ENCODE data around the gene PNKD.

PNKD gene

GRCh38 chr2:218320704-218321336 is 50.5 kb downstream of the PNKD start:
- DNase-seq, result peak; percentile 51

GRCh38 chr2:218322768-218323525 is 52.6 kb downstream of the PNKD start:
- peak; percentile 62 for DNase-seq

GRCh38 chr2:218323526-218324472 is 53.5 kb downstream of the PNKD start:
- no peak for DNase-seq

GRCh38 chr2:218325566-218326160 is 55.3 kb downstream of the PNKD start:
- DNase-seq, result no peak

GRCh38 chr2:218326315-218326714 is 56.0 kb downstream of the PNKD start:
- DNase-seq, result no peak

- DNase-seq, result peak; percentile 58
These were observed 57.3 kb downstream of the PNKD start for GRCh38 chr2:218327451-218328210.

GRCh38 chr2:218328294-218328693 is 58.0 kb downstream of the PNKD start:
- DNase-seq, result no peak

- DNase-seq, result no peak
These were observed 58.9 kb downstream of the PNKD start for GRCh38 chr2:218329027-218329825.

GRCh38 chr2:218329826-218330593 is 59.7 kb downstream of the PNKD start:
- no peak for DNase-seq

- DNase-seq, result no peak
These were observed 61.4 kb downstream of the PNKD start for GRCh38 chr2:218331745-218332144.

GRCh38 chr2:218332288-218332687 is 62.0 kb downstream of the PNKD start:
- no peak for DNase-seq

- peak; percentile 96 for DNase-seq
These were observed 62.8 kb downstream of the PNKD start for GRCh38 chr2:218332920-218333645.

GRCh38 chr2:218334531-218334930 is 64.2 kb downstream of the PNKD start:
- no peak for DNase-seq

GRCh38 chr2:218340656-218341055 is 70.3 kb downstream of the PNKD start:
- no peak for DNase-seq

- DNase-seq, result no peak
These were observed 71.1 kb downstream of the PNKD start for GRCh38 chr2:218341381-218341780.

GRCh38 chr2:218342837-218343236 is 72.5 kb downstream of the PNKD start:
- DNase-seq, result no peak

- DNase-seq, result no peak
These were observed 73.3 kb downstream of the PNKD start for GRCh38 chr2:218343591-218343990.

- no peak for DNase-seq
These were observed 73.9 kb downstream of the PNKD start for GRCh38 chr2:218344090-218344754.

- DNase-seq, result no peak
These were observed 74.6 kb downstream of the PNKD start for GRCh38 chr2:218344755-218345417.
